Measurements from ENCODE around the gene WDR4. TPM values are rescaled to one million over a fixed set of nuclear protein-coding genes. Genes with fewer than 3 reads are reported as not detected.

WDR4 gene
- total and polyA plus RNA-seq, 2 of the 13 experiments (the other 11 are each of a cell fraction or from before 2014, with no cell fraction given) = 11.3 to 14.4 TPM

DNA sequence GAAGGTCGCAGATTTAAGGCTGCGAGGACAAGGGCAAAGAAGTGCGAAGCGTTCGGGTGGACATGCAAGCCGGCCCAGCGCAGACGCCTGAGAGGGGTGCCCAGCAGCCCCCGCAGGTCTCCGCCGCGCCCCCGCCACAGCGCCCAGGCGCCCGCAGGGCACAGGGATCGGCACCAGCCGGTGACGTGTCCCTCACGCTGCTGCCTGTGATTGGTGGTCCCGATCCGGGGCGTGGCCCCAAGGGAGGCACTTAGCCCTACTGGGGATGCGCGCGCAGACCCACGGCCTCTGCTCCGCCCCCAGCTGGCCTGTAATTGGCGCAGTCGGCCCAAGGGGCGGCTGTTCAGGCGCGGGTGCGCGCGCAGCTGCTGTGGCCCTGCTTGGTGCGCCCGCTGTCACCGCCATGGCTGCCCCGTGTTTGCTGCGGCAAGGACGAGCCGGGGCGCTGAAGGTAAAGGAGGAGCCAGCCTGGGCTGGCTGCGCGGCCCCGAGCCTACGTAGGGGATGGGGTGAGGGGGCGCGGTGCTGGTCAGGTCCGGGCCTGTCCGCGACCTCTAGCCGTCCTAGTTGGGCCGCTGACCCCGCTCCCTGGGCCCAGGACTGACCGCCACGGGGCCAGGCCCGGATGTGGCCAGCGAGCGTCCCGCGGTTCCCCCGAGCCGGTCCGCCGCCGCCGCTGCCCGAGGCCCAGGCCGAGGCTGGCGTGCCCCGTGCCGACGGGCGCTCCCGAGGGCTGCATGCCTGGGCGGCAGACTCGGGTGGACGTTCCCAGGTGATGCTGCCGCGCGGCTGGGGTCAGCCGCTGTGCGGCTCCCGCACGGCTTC lies 13.8 kb upstream of the WDR4 start, which contains the start of gene NDUFV3 (continued):
- TF ChIP-seq, protein P1, sequence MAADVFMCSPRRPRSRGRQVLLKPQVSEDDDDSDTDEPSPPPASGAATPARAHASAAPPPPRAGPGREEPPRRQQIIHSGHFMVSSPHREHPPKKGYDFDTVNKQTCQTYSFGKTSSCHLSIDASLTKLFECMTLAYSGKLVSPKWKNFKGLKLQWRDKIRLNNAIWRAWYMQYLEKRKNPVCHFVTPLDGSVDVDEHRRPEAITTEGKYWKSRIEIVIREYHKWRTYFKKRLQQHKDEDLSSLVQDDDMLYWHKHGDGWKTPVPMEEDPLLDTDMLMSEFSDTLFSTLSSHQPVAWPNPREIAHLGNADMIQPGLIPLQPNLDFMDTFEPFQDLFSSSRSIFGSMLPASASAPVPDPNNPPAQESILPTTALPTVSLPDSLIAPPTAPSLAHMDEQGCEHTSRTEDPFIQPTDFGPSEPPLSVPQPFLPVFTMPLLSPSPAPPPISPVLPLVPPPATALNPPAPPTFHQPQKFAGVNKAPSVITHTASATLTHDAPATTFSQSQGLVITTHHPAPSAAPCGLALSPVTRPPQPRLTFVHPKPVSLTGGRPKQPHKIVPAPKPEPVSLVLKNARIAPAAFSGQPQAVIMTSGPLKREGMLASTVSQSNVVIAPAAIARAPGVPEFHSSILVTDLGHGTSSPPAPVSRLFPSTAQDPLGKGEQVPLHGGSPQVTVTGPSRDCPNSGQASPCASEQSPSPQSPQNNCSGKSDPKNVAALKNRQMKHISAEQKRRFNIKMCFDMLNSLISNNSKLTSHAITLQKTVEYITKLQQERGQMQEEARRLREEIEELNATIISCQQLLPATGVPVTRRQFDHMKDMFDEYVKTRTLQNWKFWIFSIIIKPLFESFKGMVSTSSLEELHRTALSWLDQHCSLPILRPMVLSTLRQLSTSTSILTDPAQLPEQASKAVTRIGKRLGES (CRISPR knock-in tag; IDR thresholded peaks at IDR 0.05; ENCODE audit: borderline replicate concordance) = no peak
- TF ChIP-seq ZNF7 (CRISPR knock-in tag; IDR thresholded peaks at IDR 0.05) (no peak), RAD21 (CRISPR knock-in tag; IDR thresholded peaks at IDR 0.05) (peak; percentile 50), CEBPG (CRISPR knock-in tag; IDR thresholded peaks at IDR 0.05) (no peak), HMGA1 (CRISPR knock-in tag; conservative IDR thresholded peaks at IDR 0.05) (no peak), SOX5 (CRISPR knock-in tag; IDR thresholded peaks at IDR 0.05; ENCODE audit: borderline replicate concordance) (peak; percentile 29; the same call in 1 of the 2 replicates), HOXD1 (CRISPR knock-in tag; IDR thresholded peaks at IDR 0.05) (peak; percentile 73; the same call in 1 of the 2 replicates), TBP (CRISPR knock-in tag; IDR thresholded peaks at IDR 0.05) (no peak), SP1 (IDR thresholded peaks at IDR 0.05) (no peak), SP1 (CRISPR knock-in tag; IDR thresholded peaks at IDR 0.05) (peak; percentile 77)
- TF ChIP-seq, protein P2, sequence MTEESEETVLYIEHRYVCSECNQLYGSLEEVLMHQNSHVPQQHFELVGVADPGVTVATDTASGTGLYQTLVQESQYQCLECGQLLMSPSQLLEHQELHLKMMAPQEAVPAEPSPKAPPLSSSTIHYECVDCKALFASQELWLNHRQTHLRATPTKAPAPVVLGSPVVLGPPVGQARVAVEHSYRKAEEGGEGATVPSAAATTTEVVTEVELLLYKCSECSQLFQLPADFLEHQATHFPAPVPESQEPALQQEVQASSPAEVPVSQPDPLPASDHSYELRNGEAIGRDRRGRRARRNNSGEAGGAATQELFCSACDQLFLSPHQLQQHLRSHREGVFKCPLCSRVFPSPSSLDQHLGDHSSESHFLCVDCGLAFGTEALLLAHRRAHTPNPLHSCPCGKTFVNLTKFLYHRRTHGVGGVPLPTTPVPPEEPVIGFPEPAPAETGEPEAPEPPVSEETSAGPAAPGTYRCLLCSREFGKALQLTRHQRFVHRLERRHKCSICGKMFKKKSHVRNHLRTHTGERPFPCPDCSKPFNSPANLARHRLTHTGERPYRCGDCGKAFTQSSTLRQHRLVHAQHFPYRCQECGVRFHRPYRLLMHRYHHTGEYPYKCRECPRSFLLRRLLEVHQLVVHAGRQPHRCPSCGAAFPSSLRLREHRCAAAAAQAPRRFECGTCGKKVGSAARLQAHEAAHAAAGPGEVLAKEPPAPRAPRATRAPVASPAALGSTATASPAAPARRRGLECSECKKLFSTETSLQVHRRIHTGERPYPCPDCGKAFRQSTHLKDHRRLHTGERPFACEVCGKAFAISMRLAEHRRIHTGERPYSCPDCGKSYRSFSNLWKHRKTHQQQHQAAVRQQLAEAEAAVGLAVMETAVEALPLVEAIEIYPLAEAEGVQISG (CRISPR knock-in tag; IDR thresholded peaks at IDR 0.05) = peak; percentile 68
- TF ChIP-seq, protein P3, sequence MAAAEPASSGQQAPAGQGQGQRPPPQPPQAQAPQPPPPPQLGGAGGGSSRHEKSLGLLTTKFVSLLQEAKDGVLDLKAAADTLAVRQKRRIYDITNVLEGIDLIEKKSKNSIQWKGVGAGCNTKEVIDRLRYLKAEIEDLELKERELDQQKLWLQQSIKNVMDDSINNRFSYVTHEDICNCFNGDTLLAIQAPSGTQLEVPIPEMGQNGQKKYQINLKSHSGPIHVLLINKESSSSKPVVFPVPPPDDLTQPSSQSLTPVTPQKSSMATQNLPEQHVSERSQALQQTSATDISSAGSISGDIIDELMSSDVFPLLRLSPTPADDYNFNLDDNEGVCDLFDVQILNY (CRISPR knock-in tag; conservative IDR thresholded peaks at IDR 0.05) = peak; percentile 62
- TF ChIP-seq, protein P4, sequence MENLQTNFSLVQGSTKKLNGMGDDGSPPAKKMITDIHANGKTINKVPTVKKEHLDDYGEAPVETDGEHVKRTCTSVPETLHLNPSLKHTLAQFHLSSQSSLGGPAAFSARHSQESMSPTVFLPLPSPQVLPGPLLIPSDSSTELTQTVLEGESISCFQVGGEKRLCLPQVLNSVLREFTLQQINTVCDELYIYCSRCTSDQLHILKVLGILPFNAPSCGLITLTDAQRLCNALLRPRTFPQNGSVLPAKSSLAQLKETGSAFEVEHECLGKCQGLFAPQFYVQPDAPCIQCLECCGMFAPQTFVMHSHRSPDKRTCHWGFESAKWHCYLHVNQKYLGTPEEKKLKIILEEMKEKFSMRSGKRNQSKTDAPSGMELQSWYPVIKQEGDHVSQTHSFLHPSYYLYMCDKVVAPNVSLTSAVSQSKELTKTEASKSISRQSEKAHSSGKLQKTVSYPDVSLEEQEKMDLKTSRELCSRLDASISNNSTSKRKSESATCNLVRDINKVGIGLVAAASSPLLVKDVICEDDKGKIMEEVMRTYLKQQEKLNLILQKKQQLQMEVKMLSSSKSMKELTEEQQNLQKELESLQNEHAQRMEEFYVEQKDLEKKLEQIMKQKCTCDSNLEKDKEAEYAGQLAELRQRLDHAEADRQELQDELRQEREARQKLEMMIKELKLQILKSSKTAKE (CRISPR knock-in tag; IDR thresholded peaks at IDR 0.05; ENCODE audit: borderline replicate concordance) = no peak
- TF ChIP-seq, protein P5, sequence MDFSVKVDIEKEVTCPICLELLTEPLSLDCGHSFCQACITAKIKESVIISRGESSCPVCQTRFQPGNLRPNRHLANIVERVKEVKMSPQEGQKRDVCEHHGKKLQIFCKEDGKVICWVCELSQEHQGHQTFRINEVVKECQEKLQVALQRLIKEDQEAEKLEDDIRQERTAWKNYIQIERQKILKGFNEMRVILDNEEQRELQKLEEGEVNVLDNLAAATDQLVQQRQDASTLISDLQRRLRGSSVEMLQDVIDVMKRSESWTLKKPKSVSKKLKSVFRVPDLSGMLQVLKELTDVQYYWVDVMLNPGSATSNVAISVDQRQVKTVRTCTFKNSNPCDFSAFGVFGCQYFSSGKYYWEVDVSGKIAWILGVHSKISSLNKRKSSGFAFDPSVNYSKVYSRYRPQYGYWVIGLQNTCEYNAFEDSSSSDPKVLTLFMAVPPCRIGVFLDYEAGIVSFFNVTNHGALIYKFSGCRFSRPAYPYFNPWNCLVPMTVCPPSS (IDR thresholded peaks at IDR 0.05) = no peak

All from HepG2 (cell line).